OCI-LY7 (cell line): ENCODE measurements around the gene INHBE. TPM values are rescaled to one million over a fixed set of nuclear protein-coding genes. Genes with fewer than 3 reads are reported as not detected.

Experiments
- BruUV-seq: library from RNA; stranded (reverse); fragments of 400-500 nt; replicated peaks from 2 replicates; lab custom pipeline; 2021; lab: Mats Ljungman, UMichigan
- CTCF ChIA-PET: fragments of 300-600 bp; sonication (Branson Sonifier 250); formaldehyde crosslinking; loops from one replicate; lab custom pipeline; 2022; ENCODE audit warnings: antibody characterized with exemption; ENCODE audit not compliant: unreplicated experiment; lab: Charles Lee
- POLR2A ChIA-PET: fragments of 300-600 bp; sonication (Branson Sonifier 250); formaldehyde crosslinking; loops from one replicate; lab custom pipeline; 2022; ENCODE audit warnings: antibody characterized with exemption; lab: Charles Lee
- DNase-seq: peaks from one replicate; pipeline ENCODE4 v3.0.0-alpha.2; 2015; ENCODE audit warnings: low spot score
- H2AFZ ChIP-seq: fragments of 200-600 bp; sonication (generic), shearing (Covaris generic); 2 replicates; pipeline ENCODE4 v1.6.1; 2014; ENCODE audit warnings: mild to moderate bottlenecking, antibody characterized with exemption, low read length, moderate library complexity
- H3K27ac ChIP-seq: fragments of 200-600 bp; sonication (generic); 2 replicates; pipeline ENCODE4 v1.5.1; 2014; ENCODE audit warnings: mixed run types, low read depth, mild to moderate bottlenecking, moderate library complexity, low read length, inconsistent platforms; ENCODE audit not compliant: poor library complexity, severe bottlenecking
- H3K36me3 ChIP-seq: fragments of 200-600 bp; sonication (generic); 2 replicates; pipeline ENCODE4 v1.6.1; 2014; ENCODE audit warnings: mild to moderate bottlenecking, antibody characterized with exemption, low read length, moderate library complexity, mixed read lengths; ENCODE audit not compliant: insufficient read depth
- H3K4me1 ChIP-seq: fragments of 200-600 bp; sonication (generic); 2 replicates; pipeline ENCODE4 v1.5.1; 2014; ENCODE audit warnings: mild to moderate bottlenecking, low read length; ENCODE audit not compliant: insufficient read depth, poor library complexity, severe bottlenecking
- H3K4me2 ChIP-seq: fragments of 200-600 bp; sonication (generic); 2 replicates; pipeline ENCODE4 v1.6.1; 2014; ENCODE audit warnings: mild to moderate bottlenecking, low read length
- H3K4me3 ChIP-seq: fragments of 200-600 bp; sonication (generic); 2 replicates; pipeline ENCODE4 v1.5.1; 2014; ENCODE audit warnings: mild to moderate bottlenecking, low read depth, low read length; ENCODE audit not compliant: poor library complexity, severe bottlenecking
- H3K79me2 ChIP-seq: fragments of 200-600 bp; sonication (generic); 2 replicates; pipeline ENCODE4 v1.6.1; 2016; ENCODE audit warnings: low read depth, mild to moderate bottlenecking, low read length, moderate library complexity, mixed read lengths; ENCODE audit not compliant: insufficient read depth
- H3K9me2 ChIP-seq: fragments of 200-600 bp; sonication (generic); 2 replicates; pipeline ENCODE4 v1.6.1; 2016; ENCODE audit warnings: mild to moderate bottlenecking, low read length, mixed read lengths; ENCODE audit not compliant: insufficient read depth
- H3K9me3 ChIP-seq: fragments of 200-600 bp; sonication (generic); 2 replicates; pipeline ENCODE4 v1.6.1; 2014; ENCODE audit warnings: mild to moderate bottlenecking, mixed run types, low read length, mixed read lengths
- H4K20me1 ChIP-seq: fragments of 200-600 bp; sonication (generic); 2 replicates; pipeline ENCODE4 v1.6.1; 2014; ENCODE audit warnings: mild to moderate bottlenecking, antibody characterized with exemption, low read length, moderate library complexity, mixed read lengths; ENCODE audit not compliant: insufficient read depth
- CTCF ChIP-seq: fragments of 200-600 bp; sonication (generic); conservative IDR thresholded peaks from 2 replicates; pipeline ENCODE4 v1.5.1; 2014; ENCODE audit warnings: mild to moderate bottlenecking, antibody characterized with exemption, low read length, moderate library complexity, mixed read lengths
- EZH2phosphoT487 ChIP-seq: fragments of 200-600 bp; sonication (generic); IDR thresholded peaks from 2 replicates; pipeline ENCODE4 v1.6.1; 2018; ENCODE audit warnings: low read depth, borderline replicate concordance, mild to moderate bottlenecking, mixed run types, antibody characterized with exemption, low read length, moderate library complexity, mixed read lengths
- intact Hi-C: fragments of 100-400 bp; cut with micrococcal nuclease; formaldehyde crosslinking; loops from one replicate; pipeline ENCODE4 v1.10.0; 2022; ENCODE audit not compliant: unreplicated experiment
- total RNA-seq, 2 experiments: library from RNA; depleted of rRNA in 1 of 2; stranded (reverse); fragments of >200 nt in 1 of 2; shearing (Covaris generic) in 1 of 2; gene quantifications; 2 replicates each; pipeline ENCODE4 v1.2.3, GENCODE V29; 2014 to 2022

The INHBE gene
- total RNA-seq, 2 experiments from 2014 or later: 3.2 to 4.0 TPM

GRCh38 chr12:57479043-57479375, 23.9 kb downstream of the INHBE start:
- Histone ChIP-seq H2AFZ (no peak overlapping the region; the same call in 1 of the 2 replicates), H4K20me1 (no peaks in the 10 kb centered on the region), H3K4me2 (peak overlapping the region; percentile 97), H3K79me2 (peaks cover 12% of the 10 kb centered on the region; the same call in 1 of the 2 replicates), H3K9me3 (no peaks in the 10 kb centered on the region), H3K27ac (peak overlapping the region; percentile 91), H3K4me1 (peaks cover 68% of the 10 kb centered on the region), H3K36me3 (peaks cover 16% of the 10 kb centered on the region; the same call in 1 of the 2 replicates), H3K9me2 (no peaks in the 10 kb centered on the region), H3K4me3 (peak overlapping the region; percentile 76)
- ChIA-PET CTCF (interaction anchor here (0.6 to 1.7 kb wide), 2 partner anchors 20 to 400 kb away, joined by 3 to 6 read pairs; no protein-coding TSS in a partner anchor), POLR2A (interaction anchor here (0.7 to 1.7 kb wide), 3 partner anchors 14 to 24 kb away, joined by 4 to 10 read pairs (median 4); partner anchors contain the start of genes GLI1 and INHBE)
- intact Hi-C loops: loop anchor here (1.0 to 5.0 kb wide), 2 partner anchors 20 to 263 kb away; partner anchors contain the start of gene GLI1
- TF ChIP-seq EZH2phosphoT487: no peak
- 0 out of 2 replicates have a peak, but pooled peaks have one; percentile 24 for TF ChIP-seq CTCF
- no TSS peak for BruUV-seq
- DNase-seq: peak; percentile 49

- intact Hi-C loops: loop anchor here (1.0 to 5.0 kb wide), 2 partner anchors 20 to 263 kb away; partner anchors contain the start of gene GLI1
- peaks cover 68% of the 10 kb centered on the region for H3K4me1 ChIP-seq
- H3K36me3 ChIP-seq: peaks cover 11% of the 10 kb centered on the region; the same call in 1 of the 2 replicates
- no peaks in the 10 kb centered on the region for H4K20me1 ChIP-seq
- H3K4me3 ChIP-seq: peak within 1 kb of the TSS; percentile 76
- H3K9me3 ChIP-seq: no peaks in the 10 kb centered on the region
- H3K9me2 ChIP-seq: no peaks in the 10 kb centered on the region
- BruUV-seq: TSS peak; percentile 73
- TF ChIP-seq EZH2phosphoT487 (no peak), CTCF (no peak)
- peaks cover 12% of the 10 kb centered on the region; the same call in 1 of the 2 replicates for H3K79me2 ChIP-seq
- peak within 1 kb of the TSS; percentile 91 for H3K27ac ChIP-seq
- H2AFZ ChIP-seq: peak within 1 kb of the TSS; percentile 10; the same call in 1 of the 2 replicates
- ChIA-PET POLR2A (interaction anchor here (0.8 to 1.7 kb wide), 7 partner anchors 8 to 41 kb away, joined by 3 to 10 read pairs (median 4); partner anchors contain the start of genes DDIT3, GLI1 and INHBE), CTCF (interaction anchor here (1.7 kb wide), 1 partner anchor 21 kb away, joined by 6 read pairs; no protein-coding TSS in a partner anchor)
- peak; percentile 79 for DNase-seq
- peak within 1 kb of the TSS; percentile 97 for H3K4me2 ChIP-seq
Measured at GRCh38 chr12:57479376-57480115, 24.4 kb downstream of the INHBE start, which contains the start of gene ARHGAP9. TSS of gene ARHGAP9 (minus strand) at chr12:57479866. CDS start at chr12:57479406, 460 bp downstream.
